ENCODE results near the gene TAF3.

Gene TAF3

DNA sequence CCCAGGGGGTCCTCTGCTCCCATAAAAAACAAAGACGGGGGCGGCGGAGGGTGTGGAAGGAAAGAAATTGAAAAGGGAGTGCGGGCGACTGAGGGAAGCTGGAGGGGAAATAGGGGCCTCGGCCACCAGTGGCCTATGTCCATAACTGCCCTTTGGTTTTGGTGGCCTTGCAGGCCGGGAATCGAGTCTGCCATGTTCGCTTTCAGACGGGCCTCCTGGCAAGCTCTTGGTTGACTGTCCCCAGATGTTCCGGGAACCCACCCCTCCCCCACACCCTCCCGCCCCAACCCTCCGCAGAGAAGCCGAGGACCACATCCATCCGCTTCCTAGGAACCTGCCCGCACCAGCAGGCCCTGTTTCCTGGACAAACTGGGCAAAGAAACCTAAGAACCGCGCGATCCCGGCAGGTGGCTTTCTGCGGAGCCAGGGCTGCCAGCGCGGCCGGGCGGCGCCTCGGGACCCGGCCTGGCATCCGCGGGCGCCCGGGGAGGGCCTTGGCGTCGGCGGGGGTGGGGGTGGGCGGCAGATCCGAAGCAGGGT is 216.2 kb downstream of the TAF3 start:
- POLR2A ChIA-PET (ENCODE audit: low non-redundant PET), result no interaction called here
- no peak overlapping the region for H3K27ac ChIP-seq

DNA sequence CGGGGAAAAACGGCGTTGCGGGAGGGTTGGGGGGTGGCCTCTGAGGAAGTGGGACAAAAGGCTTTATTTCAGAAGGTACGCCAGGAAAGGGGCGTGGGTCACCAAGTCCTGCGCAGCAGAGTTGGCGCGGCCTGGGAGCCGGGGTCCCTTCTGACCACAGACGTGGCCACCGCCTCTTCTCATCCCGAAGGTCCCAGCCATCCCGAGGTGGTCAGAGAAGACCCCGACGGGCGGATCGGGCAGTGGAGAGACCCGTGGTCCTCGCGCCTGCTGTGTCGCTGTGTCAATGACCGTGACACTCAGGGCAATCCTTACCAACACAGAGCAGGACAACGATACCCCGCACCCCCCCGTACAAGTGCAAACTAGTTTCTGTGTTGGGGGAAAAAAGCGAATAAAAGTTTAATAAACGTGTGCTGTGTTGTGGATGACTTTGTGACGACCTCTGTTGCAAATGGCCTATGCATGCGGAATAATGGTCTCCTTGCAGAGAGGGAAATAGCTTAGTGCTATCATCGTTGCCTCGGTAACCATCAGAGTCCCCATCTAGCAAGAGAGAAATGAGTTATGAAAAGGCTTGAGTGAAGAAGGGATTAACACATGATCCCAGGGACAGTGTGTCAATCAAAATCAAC is 216.8 kb downstream of the TAF3 start:
- ChIA-PET POLR2A (ENCODE audit: low non-redundant PET) (no interaction called here), CTCF (no interaction called here)
- no peak for DNase-seq (ENCODE audit: low spot score)
- H3K27ac ChIP-seq, result no peak overlapping the region
- TF ChIP-seq, protein P1, sequence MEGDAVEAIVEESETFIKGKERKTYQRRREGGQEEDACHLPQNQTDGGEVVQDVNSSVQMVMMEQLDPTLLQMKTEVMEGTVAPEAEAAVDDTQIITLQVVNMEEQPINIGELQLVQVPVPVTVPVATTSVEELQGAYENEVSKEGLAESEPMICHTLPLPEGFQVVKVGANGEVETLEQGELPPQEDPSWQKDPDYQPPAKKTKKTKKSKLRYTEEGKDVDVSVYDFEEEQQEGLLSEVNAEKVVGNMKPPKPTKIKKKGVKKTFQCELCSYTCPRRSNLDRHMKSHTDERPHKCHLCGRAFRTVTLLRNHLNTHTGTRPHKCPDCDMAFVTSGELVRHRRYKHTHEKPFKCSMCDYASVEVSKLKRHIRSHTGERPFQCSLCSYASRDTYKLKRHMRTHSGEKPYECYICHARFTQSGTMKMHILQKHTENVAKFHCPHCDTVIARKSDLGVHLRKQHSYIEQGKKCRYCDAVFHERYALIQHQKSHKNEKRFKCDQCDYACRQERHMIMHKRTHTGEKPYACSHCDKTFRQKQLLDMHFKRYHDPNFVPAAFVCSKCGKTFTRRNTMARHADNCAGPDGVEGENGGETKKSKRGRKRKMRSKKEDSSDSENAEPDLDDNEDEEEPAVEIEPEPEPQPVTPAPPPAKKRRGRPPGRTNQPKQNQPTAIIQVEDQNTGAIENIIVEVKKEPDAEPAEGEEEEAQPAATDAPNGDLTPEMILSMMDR (conservative IDR thresholded peaks at IDR 0.05; ENCODE audit: low read depth), result no peak

More for the DNA sequence above, 216.2 kb downstream of the TAF3 start:
- TF ChIP-seq, protein P1 (conservative IDR thresholded peaks at IDR 0.05; ENCODE audit: low read depth), result no peak
- DNase-seq (ENCODE audit: low spot score), result no peak
- CTCF ChIA-PET, result no interaction called here

GRCh38 chr10:8035641-8036470 is 217.6 kb downstream of the TAF3 start:
- ChIA-PET CTCF (no interaction called here), POLR2A (ENCODE audit: low non-redundant PET) (no interaction called here)
- DNase-seq (ENCODE audit: low spot score), result no peak

DNA sequence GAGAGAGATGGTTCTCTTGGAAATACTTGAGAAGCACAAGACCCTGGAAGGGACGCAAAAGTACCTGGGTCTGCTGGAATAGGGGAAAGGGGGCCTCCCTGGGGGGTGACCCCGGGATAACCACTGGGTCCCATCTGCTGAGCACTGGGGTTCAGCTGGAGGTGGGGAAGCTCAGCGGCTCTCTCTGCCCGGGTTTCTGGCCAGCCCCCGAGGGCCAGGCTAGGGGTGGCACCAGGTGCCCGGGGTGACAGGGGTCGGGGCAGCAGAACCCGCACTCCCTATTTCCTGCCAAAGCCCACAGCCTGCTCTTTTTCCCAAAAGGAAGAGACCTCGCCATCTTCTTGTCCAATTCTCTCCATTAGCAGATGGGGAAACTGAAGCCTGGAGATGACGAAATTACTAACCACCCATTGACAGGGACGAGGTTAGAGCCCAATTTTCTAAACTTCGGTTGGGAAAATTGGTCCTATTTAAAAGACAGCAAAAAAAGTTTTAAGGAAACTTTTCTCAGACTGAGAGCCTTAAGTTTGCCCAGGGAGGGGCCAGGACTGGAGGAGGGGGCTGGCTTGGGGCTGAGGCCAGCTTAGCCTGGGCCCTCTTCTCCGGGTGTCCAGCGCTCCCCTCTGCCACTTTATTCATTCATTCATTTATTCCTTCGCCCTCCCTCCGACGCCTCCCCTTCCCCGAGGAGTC is 218.3 kb downstream of the TAF3 start:
- CTCF ChIA-PET, result no interaction called here

More at GRCh38 chr10:8035641-8036470, 217.6 kb downstream of the TAF3 start:
- TF ChIP-seq, protein P1 (conservative IDR thresholded peaks at IDR 0.05; ENCODE audit: low read depth), result no peak
- H3K27ac ChIP-seq, result no peak overlapping the region

GRCh38 chr10:8037199-8037801 is 219.0 kb downstream of the TAF3 start:
- POLR2A ChIA-PET (ENCODE audit: low non-redundant PET), result no interaction called here
- CTCF ChIA-PET, result no interaction called here
- TF ChIP-seq, protein P1 (conservative IDR thresholded peaks at IDR 0.05; ENCODE audit: low read depth), result no peak
- no peak overlapping the region for H3K27ac ChIP-seq
- no peak for DNase-seq (ENCODE audit: low spot score)

More for the DNA sequence above, 218.3 kb downstream of the TAF3 start:
- POLR2A ChIA-PET (ENCODE audit: low non-redundant PET), result no interaction called here
- TF ChIP-seq, protein P1 (conservative IDR thresholded peaks at IDR 0.05; ENCODE audit: low read depth), result no peak
- DNase-seq (ENCODE audit: low spot score), result no peak
- no peak overlapping the region for H3K27ac ChIP-seq

All from RWPE1 (cell line).